ENCODE data around the gene SIRT5.

The SIRT5 gene

DNA sequence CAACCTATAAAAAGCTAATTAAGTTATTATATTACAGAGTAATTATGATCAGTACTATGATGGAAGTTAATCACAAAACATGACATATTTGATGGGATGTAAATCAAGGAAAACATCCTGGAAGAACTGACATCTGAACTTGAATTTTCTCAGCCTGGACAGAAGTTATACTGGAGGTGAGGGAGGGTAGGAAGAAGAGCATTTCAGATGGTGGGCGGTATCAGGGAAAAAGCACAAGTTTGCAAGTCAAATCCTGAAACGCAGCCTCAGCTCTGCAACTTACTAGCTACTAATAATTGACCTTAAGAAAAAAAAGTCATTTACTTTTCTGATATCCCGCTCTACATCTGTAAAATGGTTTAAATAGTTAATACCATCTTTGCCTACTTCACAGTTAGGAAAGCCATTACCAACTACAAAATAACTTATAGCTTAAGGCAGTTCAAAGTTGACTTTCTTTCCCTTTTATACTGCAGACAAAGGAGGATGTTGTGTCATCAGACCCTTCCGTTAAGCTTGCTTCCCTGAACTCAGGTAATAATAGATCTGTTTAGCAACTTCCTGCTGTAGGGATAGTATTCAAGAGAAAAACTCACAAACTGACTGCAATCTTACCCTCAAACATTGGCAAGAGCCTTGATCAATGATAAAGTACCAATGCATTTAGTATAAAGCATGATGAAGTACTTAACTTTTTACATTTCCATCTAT, 61.7 kb downstream of the SIRT5 start:
- peak; percentile 12 for DNase-seq (ENCODE audit: low spot score)

DNA sequence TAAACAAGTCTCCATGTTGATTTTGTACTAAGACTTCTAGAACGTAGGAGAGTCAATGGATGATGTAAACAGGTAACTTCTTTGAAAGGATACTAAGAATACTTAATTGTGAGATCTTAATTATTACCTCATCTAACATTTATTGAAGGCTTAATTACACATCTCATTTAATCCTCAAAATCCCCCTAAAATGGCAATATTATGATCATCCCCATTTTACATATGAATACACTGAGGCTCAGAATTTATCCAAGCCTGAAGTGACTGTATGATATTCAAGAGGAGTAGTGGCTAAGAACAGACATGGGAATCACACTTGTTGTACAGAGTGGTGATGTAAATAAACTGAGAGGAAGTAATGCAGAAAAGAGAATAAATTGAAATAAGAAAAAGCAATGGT, 63.6 kb downstream of the SIRT5 start:
- DNase-seq (ENCODE audit: low spot score) = no peak

DNA sequence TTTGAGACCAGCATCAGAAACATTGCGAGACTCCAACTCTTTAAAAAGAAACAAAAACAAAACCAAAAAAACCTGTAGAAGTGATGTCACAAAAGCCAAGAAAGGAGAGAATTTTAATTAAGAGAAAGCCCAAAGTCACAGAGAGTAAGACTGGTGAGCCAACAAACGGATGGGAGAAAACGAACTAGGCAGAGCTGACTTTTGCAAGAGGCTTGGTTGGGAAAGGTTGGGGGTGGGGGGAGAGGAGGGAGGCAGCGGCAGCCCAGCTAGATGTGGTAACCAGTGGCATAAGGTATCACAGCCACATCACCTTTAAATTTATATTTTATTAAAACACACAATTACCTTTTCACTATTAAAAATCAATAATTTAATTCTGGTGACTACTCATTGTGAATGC, 64.2 kb downstream of the SIRT5 start:
- no peak for DNase-seq (ENCODE audit: low spot score)

DNA sequence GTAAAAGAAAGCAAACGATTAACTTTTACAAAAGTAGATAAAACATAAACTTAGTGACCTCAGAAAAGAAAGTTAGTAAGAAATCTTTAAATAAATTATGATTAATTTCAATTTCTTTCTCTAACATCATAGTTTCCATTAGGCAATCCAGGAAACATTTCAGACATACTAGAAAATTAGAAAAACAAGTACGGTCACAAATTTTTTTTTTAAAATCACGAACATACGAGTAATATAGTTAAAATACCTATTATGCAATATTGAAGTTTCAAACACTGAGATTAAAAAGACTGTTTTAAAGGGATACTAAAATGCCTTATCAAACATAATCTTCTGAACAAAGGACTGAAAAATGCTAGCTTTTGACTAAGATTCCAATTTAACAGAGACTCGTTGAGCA, 66.9 kb downstream of the SIRT5 start:
- DNase-seq (ENCODE audit: low spot score) = no peak

DNA sequence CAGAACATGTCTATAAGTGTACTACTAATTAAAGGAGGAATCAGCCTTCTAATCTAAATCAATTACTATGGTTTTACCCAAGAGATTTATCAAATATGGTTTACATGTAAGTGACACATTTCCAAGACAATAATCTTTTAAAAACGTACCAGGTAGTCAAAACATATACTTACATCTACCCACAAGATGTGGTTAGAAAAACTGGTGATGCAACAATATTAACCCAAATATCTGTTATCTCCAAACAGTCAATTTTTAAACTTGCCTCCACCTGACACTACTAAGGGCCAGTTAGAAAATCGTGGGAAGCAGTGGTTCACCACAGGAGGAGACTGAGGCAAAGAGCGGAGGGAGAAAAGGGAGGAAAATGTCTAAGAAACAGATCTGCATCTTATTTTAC, 68.7 kb downstream of the SIRT5 start:
- DNase-seq (ENCODE audit: low spot score) = no peak

DNA sequence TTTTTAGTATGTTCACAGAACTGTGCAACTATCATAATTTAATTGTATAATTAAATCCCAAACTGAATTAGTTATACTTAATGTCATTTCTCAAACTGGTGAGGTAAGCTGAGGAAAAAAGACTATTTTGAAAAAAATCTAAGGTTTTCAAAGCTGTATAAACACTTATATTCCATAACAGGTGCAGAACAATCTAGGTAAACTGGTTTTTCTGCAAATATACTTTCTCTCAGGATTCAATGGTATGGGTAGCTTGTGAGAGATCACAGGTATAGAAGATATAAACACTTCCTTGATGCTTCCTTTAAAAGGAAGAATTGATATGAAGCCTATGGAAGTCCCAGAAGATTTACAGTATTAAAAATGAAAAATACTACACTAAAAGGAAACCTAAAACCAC, 74.4 kb downstream of the SIRT5 start:
- no peak for DNase-seq (ENCODE audit: low spot score)

DNA sequence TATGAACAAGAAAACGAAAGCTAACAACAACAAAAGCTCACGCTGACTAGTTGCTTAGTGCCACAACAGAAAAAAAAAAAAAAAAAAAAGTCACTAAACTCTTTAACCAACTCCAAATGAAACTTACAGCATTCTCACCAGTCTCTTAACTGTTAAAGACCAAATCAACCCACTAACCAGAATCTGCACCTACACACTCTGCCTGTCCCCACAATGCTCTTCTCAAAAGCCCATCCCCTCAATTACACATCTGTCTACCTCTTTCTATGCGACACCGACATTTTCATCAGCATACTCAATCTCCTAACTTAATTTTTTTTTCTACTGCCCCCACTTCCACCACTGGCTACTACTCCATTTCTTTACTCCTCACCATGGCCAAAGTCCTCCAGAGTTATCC, 75.0 kb downstream of the SIRT5 start:
- DNase-seq (ENCODE audit: low spot score) = no peak

DNA sequence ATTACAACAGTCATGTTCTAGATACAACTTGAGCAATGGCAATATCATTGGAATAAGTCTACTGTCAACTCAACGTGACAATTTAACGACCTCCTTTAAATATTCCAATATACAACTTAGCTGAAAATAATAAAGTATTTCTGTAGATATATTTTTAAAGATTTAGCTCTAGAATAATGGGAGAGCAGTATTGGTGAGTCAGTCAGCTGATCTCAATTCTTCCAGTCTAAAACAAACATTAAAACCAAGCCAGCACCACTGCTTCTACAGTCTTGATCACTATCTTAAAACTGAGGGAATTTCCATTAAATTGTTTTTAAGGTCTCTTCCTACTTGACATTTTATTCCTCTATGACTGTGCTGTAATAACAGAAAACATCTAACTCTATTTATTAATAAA, 78.9 kb downstream of the SIRT5 start:
- DNase-seq (ENCODE audit: low spot score) = no peak

DNA sequence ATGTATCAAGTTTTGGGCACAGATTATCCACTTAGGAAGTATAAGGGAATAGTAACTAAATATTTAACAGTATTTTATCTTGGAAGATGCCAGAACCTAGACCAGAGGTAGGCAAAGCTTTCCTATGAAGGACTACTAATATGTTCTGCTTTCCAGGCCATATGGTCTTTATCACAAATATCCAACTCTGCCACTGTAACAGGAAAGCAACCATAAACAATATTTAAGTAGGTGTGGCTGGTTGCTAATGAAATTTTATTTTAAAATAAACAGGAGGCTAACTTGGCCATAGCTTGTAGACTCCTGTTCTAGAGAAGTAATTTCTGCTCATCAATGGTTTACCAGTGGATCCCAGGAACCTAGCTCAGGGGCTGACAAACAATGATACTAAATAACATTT, 80.1 kb downstream of the SIRT5 start:
- no peak for DNase-seq (ENCODE audit: low spot score)

DNA sequence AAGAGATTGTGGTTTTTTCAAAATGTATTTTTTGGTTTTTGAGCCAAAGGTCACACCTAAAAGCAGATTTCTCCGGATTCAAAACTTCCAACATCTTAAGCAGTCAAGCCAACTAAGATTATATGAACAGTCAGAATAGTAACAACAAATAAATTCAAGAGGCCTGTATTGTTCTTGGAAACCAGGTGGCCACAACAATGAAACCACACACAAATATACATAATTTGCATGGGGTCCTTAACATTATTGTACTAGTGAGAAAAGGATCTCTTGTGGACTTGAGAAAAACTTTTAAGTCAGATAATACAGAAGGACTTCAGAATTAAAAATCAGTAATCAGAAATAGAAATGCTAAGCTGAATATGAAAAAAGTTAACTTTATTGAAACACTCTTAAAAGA, 81.3 kb downstream of the SIRT5 start:
- no peak for DNase-seq (ENCODE audit: low spot score)

DNA sequence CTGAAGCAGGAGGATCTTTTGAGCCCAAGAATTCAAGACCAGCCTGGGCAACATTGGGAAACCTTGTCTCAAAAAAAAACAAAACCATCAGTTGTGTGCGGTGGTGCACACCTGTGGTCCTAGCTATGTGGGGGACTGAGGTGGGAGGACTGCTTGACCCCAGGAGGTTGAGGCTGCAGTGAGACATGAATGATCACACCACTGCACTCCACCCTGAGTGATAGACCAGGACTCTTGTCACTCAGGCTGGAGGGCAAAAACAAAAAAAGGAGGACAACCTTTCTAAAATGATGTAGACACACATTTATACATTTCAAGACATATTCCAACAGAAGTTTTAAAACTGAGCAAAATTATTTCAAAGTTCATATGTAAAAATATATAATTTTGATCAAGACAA, 85.9 kb downstream of the SIRT5 start:
- DNase-seq (ENCODE audit: low spot score) = no peak

DNA sequence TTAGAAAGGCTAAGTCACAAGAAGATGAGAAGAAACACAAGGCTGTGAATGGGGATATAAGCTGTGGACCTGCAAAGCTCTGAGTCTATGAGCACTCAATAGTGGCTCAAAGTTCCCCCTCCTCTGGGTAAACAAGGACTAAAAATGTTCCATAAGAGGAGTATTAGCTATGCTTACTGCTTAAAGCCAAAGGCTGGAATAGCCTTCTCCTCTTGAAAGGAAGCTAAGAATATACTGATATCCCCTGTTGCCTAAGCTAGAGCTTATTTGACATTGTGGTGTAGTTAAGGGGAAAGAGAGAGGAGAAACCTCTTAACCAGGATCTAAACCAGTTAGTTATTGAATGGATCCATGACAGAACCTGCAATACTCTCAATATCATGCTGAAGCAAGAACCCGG, 86.5 kb downstream of the SIRT5 start:
- DNase-seq (ENCODE audit: low spot score) = no peak

DNA sequence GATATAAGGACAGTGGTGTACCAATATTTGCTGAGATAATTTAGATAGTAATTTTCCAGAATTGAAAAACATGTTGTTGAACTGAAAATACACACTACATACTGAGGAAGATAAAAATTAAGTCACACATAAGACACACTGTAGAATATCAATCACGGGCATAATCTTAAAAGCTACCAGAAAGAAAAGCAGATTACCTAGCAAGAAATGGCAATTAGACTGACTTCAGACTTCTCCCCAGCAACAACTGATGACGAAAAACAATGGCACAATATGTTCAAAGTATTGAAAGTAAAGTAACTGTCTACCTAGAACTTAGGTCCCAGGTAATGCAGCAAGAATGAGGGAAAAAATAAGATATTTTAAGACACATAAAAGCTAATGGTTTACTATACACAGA, 87.2 kb downstream of the SIRT5 start:
- no peak for DNase-seq (ENCODE audit: low spot score)

DNA sequence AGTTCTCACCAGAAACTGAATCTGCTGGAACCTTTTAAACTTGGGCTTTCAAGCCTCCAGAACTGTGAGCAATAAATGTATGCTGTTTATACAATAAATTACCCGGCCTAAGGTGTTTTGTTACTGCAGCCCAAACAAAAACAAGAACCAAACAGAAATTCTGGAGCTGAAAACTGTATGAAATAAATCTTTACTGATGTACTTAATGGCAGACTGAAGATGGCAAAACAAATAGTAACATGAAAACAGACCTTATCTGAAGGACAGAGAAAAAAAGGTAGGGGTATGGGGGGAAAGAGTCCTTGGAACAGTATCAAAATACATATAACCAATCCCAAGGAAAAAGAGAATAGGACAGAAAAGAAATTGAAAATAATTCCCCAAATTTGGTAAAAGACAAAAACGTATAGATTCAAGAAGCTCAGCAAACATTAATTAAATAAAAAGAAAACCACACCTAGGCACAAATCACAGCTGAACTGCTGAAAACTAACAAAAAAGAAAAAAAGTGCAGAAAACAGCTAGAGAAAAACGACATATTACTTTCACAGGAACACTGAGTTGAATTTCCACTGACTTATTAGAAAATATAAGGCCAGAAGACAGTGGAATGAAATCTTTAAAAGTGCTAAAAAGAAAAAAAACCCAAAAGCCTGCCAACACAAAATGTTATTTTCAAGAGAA, 88.4 kb downstream of the SIRT5 start:
- DNase-seq (ENCODE audit: low spot score) = no peak

DNA sequence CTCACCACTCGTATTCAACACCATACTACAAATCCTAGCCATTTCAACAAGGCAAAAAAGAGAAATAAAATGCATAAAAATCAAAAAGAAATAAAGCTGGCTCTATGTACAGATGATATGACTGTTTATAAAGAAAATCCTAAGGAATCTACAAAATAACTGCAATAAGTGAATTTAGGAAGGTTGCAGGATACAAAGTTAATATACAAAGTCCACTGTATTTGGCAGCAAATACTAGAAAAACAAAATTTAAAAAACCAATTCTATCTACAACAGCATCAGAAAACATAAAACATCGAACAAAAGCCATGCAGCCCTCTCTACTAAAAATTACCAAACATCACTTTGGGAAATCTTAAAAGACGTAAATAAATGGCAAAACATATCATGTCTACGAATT, 89.6 kb downstream of the SIRT5 start:
- DNase-seq (ENCODE audit: low spot score) = no peak

Data from globus pallidus (tissue), 1 donor.